Endothelial cell of umbilical vein (primary cell): ENCODE data around the gene LRFN2. TPM values are rescaled to one million over a fixed set of nuclear protein-coding genes. Genes with fewer than 3 reads are reported as not detected.

Experiments used
- BruUV-seq: library from RNA; stranded (reverse); fragments of 400-500 nt; replicated peaks from 2 replicates; lab custom pipeline; 2021; lab: Mats Ljungman, UMichigan
- CTCF ChIA-PET: fragments of 300-600, 350-600 bp; sonication (Branson Sonifier 250); formaldehyde crosslinking; loops from one replicate; lab custom pipeline; 2021; ENCODE audit warnings: antibody characterized with exemption, inconsistent platforms; lab: Charles Lee
- POLR2A ChIA-PET: fragments of 300-600, 350-600 bp; sonication (Branson Sonifier 250); formaldehyde crosslinking; loops from one replicate; lab custom pipeline; 2021; ENCODE audit warnings: antibody characterized with exemption, inconsistent platforms; lab: Charles Lee
- DNase-seq: peaks from one replicate; pipeline ENCODE4 v3.0.0-alpha.2; 2011; ENCODE audit warnings: low read depth, low spot score
- FAIRE-seq: peaks from 2 replicates; lab custom pipeline; 2011; peaks lifted over from hg19 to GRCh38; lab: Jason Lieb, UNC
- H2AFZ ChIP-seq: 2 replicates; pipeline ENCODE4 v1.6.0; 2012; ENCODE audit warnings: low read depth, low read length, control low read depth, inconsistent platforms
- H3K27ac ChIP-seq: 2 replicates; pipeline ENCODE4 v1.5.1; 2011; ENCODE audit warnings: low read depth, mild to moderate bottlenecking, control low read depth, low read length, moderate library complexity; ENCODE audit not compliant: insufficient read depth
- H3K27me3 ChIP-seq, 2 experiments: 2 replicates each; pipeline versions ENCODE4 v1.6.0 to v1.6.1; 2011; ENCODE audit warnings: low read length in 2 of 2, mixed read lengths in 1 of 2; ENCODE audit not compliant: control insufficient read depth in 2 of 2, insufficient read depth in 2 of 2
- H3K36me3 ChIP-seq, 2 experiments: 2 replicates in 1 of 2; 3 replicates in 1 of 2; pipeline ENCODE4 v1.5.1; 2011; ENCODE audit warnings: low read length in 2 of 2, mild to moderate bottlenecking in 1 of 2, moderate library complexity in 1 of 2; ENCODE audit not compliant: control insufficient read depth in 2 of 2, insufficient read depth in 2 of 2; ENCODE audit errors: extremely low read depth in 1 of 2
- H3K4me1 ChIP-seq: 3 replicates; pipeline ENCODE4 v1.5.1; 2011; ENCODE audit warnings: mild to moderate bottlenecking, low read length; ENCODE audit not compliant: control insufficient read depth, insufficient read depth; ENCODE audit errors: extremely low read depth
- H3K4me2 ChIP-seq: 2 replicates; pipeline ENCODE4 v1.6.1; 2011; ENCODE audit warnings: low read length, control low read depth, mixed read lengths; ENCODE audit not compliant: insufficient read depth
- H3K4me3 ChIP-seq, 3 experiments: fragments of 200-600 bp in 1 of 3; sonication (generic), shearing (Covaris generic) in 1 of 3; replicated peaks in 1 of 3; 2 replicates each; pipeline ENCODE4 v1.5.1; 2011 to 2016; ENCODE audit warnings: control low read depth in 3 of 3, low read length in 3 of 3, mild to moderate bottlenecking in 2 of 3, inconsistent platforms in 1 of 3, low read depth in 1 of 3, moderate library complexity in 1 of 3; ENCODE audit not compliant: insufficient read depth in 1 of 3
- H3K79me2 ChIP-seq: 2 replicates; pipeline ENCODE4 v1.6.0; 2012; ENCODE audit warnings: low read length, inconsistent platforms; ENCODE audit not compliant: control insufficient read depth, insufficient read depth
- H3K9ac ChIP-seq: replicated peaks from 2 replicates; pipeline ENCODE3; 2011; ENCODE audit warnings: low read length, control low read depth; ENCODE audit not compliant: insufficient read depth; ENCODE audit errors: extremely low read depth
- H3K9me1 ChIP-seq: replicated peaks from 3 replicates; pipeline ENCODE4 v1.6.0; 2011; ENCODE audit warnings: mild to moderate bottlenecking, low read length; ENCODE audit not compliant: control insufficient read depth, insufficient read depth; ENCODE audit errors: extremely low read depth
- H3K9me3 ChIP-seq: replicated peaks from 2 replicates; pipeline ENCODE4 v1.5.1; 2012; ENCODE audit warnings: low read length, inconsistent platforms; ENCODE audit not compliant: control insufficient read depth, insufficient read depth
- H4K20me1 ChIP-seq: replicated peaks from 2 replicates; pipeline ENCODE3; 2011; ENCODE audit warnings: mild to moderate bottlenecking, low read length; ENCODE audit not compliant: control insufficient read depth, insufficient read depth; ENCODE audit errors: extremely low read depth
- CTCF ChIP-seq, 2 donors: IDR thresholded peaks; 1 replicate in 1 of 2; 2 replicates in 1 of 2; pipeline ENCODE4 v1.5.1; 2011; ENCODE audit warnings: low read length in 2 of 2, mild to moderate bottlenecking in 2 of 2, moderate library complexity in 2 of 2, control low read depth in 1 of 2, inconsistent platforms in 1 of 2, low read depth in 1 of 2; ENCODE audit not compliant: insufficient read depth in 1 of 2; ENCODE audit errors: extremely low read depth in 1 of 2
- EZH2 ChIP-seq: IDR thresholded peaks from 2 replicates; pipeline ENCODE4 v1.6.1; 2012; ENCODE audit warnings: borderline replicate concordance, low read depth, mild to moderate bottlenecking, moderate library complexity, low read length, inconsistent platforms; ENCODE audit not compliant: severe bottlenecking
- FOS ChIP-seq: IDR thresholded peaks from 2 replicates; pipeline ENCODE4 v1.6.1; 2011; ENCODE audit warnings: mild to moderate bottlenecking, low read length, moderate library complexity, borderline replicate concordance; ENCODE audit not compliant: insufficient read depth
- GATA2 ChIP-seq: IDR thresholded peaks from 2 replicates; pipeline ENCODE4 v1.7.0; 2011; ENCODE audit warnings: low read depth, mild to moderate bottlenecking, moderate library complexity, mixed read lengths, low read length; ENCODE audit not compliant: insufficient read length, insufficient read depth
- JUN ChIP-seq: IDR thresholded peaks from 2 replicates; pipeline ENCODE4 v1.6.1; 2011; ENCODE audit warnings: borderline replicate concordance, low read depth; ENCODE audit not compliant: insufficient read length, insufficient read depth
- MYC ChIP-seq: IDR thresholded peaks from one replicate; pipeline ENCODE4 v1.6.1; 2011; ENCODE audit warnings: mild to moderate bottlenecking, low read depth, low read length
- POLR2A ChIP-seq: IDR thresholded peaks from 2 replicates; pipeline ENCODE4 v1.6.1; 2012; ENCODE audit warnings: low read depth, mild to moderate bottlenecking, control low read depth, low read length
- POLR2AphosphoS5 ChIP-seq: IDR thresholded peaks from 2 replicates; pipeline ENCODE4 v1.6.1; 2012; ENCODE audit warnings: low read depth, mild to moderate bottlenecking, control low read depth, low read length, moderate library complexity; ENCODE audit not compliant: insufficient read depth
- dilution Hi-C: fragments of 300-500 bp; cut with MboI; formaldehyde crosslinking; loops from one replicate; pipeline ENCODE4 v1.15.0; 2019; ENCODE audit warnings: low sequenced_read_pairs; ENCODE audit not compliant: extremely low pct_ligation_motif_present
- intact Hi-C: fragments of 100-400 bp; cut with micrococcal nuclease; formaldehyde crosslinking; loops from one replicate; pipeline ENCODE4 v1.10.0; 2022
- polyA plus RNA-seq, 4 experiments: library from polyadenylated mRNA; depleted of rRNA in 3 of 4; stranded (reverse) in 3 of 4; unstranded in 1 of 4; fragments of >200 nt; gene quantifications; 2 replicates each; pipeline versions ENCODE4 v1.2.1 to v1.2.3, GENCODE V29; 2011 to 2012; ENCODE audit warnings: missing spikeins in 1 of 4
- total RNA-seq: library from RNA; stranded (reverse); gene quantifications from 2 replicates; pipeline ENCODE4 v1.2.3, GENCODE V29; 2021
- TF ChIP-seq, protein P1 (sequence below): IDR thresholded peaks from 2 replicates; pipeline ENCODE4 v1.6.1; 2011; ENCODE audit not compliant: insufficient read depth, insufficient read length

LRFN2 gene
- total and polyA plus RNA-seq, 2 donors (not counting 3 experiments of a cell fraction or from before 2014, with no cell fraction given): not detected

GRCh38 chr6:40611434-40611833, 24.3 kb upstream of the LRFN2 start:
- Histone ChIP-seq H3K4me2 (no peak overlapping the region), H2AFZ (no peak overlapping the region), H3K36me3 (no peaks in the 10 kb centered on the region), H3K4me1 (no peaks in the 10 kb centered on the region), H3K9me3 (no peaks in the 10 kb centered on the region), H3K79me2 (no peaks in the 10 kb centered on the region), H3K4me3 (no peak overlapping the region), H3K9me1 (no peaks in the 10 kb centered on the region), H3K9ac (no peak overlapping the region), H3K27me3 (no peaks in the 10 kb centered on the region), H4K20me1 (no peaks in the 10 kb centered on the region), H3K27ac (no peak overlapping the region)
- intact Hi-C loops (no loop called here), dilution Hi-C loops (no loop called here)
- no peak for FAIRE-seq
- no TSS peak for BruUV-seq
- CTCF ChIA-PET: no interaction called here
- POLR2A ChIA-PET: no interaction called here
- DNase-seq: no peak
- TF ChIP-seq FOS: no peak
- TF ChIP-seq EZH2: no peak
- TF ChIP-seq CTCF (IDR thresholded peaks at IDR 0.05; ENCODE audit: extremely low read depth in 1 of 2, insufficient read depth in 1 of 2, low read depth in 1 of 2, low read length in 2 of 2): no peak
- TF ChIP-seq POLR2AphosphoS5: no peak
- TF ChIP-seq, protein P1, sequence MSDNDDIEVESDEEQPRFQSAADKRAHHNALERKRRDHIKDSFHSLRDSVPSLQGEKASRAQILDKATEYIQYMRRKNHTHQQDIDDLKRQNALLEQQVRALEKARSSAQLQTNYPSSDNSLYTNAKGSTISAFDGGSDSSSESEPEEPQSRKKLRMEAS: no peak
- TF ChIP-seq JUN: no peak
- no peak for TF ChIP-seq MYC
- no peak for TF ChIP-seq POLR2A
- TF ChIP-seq GATA2: no peak
